GM23338 (cell line): ENCODE measurements around the gene CST3.

ENCODE experiments used
- CREB1 ChIP-seq: fragments of 250-450 bp; sonication (Bioruptor Pico); IDR thresholded peaks from 2 replicates; pipeline ENCODE4 v1.5.0; 2020; ENCODE audit warnings: low read depth, mild to moderate bottlenecking, moderate library complexity
- CTCF ChIP-seq, 2 experiments: fragments of 200-600 bp in 1 of 2; sonication (generic) in 1 of 2; conservative IDR thresholded peaks; 2 replicates each; pipeline versions ENCODE4 v1.5.1 to v1.6.1; 2016 to 2017; ENCODE audit warnings: antibody characterized with exemption in 2 of 2, low read depth in 2 of 2, mild to moderate bottlenecking in 2 of 2, moderate library complexity in 1 of 2
- EZH2 ChIP-seq: fragments of 200-600 bp; sonication (generic); IDR thresholded peaks from one replicate; pipeline ENCODE4 v1.8.0; 2017; ENCODE audit warnings: antibody characterized with exemption, mild to moderate bottlenecking, low read depth; ENCODE audit not compliant: unreplicated experiment
- EZH2phosphoT487 ChIP-seq: fragments of 200-600 bp; sonication (generic); IDR thresholded peaks from one replicate; pipeline ENCODE4 v1.8.1; 2018; ENCODE audit warnings: antibody characterized with exemption; ENCODE audit not compliant: unreplicated experiment
- JUNB ChIP-seq: IDR thresholded peaks from one replicate; pipeline ENCODE4 v1.6.1; 2016; ENCODE audit warnings: antibody characterized with exemption; ENCODE audit not compliant: unreplicated experiment
- POLR2AphosphoS5 ChIP-seq: IDR thresholded peaks from 2 replicates; pipeline ENCODE4 v1.6.1; 2016; ENCODE audit warnings: antibody characterized with exemption, low read depth
- ZNF114 ChIP-seq: fragments of 250-450 bp; sonication (Bioruptor Pico); IDR thresholded peaks from 2 replicates; pipeline ENCODE4 v1.5.0; 2020; ENCODE audit warnings: mild to moderate bottlenecking, moderate library complexity
- ZNF331 ChIP-seq: fragments of 250-450 bp; sonication (Bioruptor Pico); IDR thresholded peaks from 2 replicates; pipeline ENCODE4 v1.5.0; 2020; ENCODE audit warnings: low read depth, mild to moderate bottlenecking, moderate library complexity
- TF ChIP-seq, protein P1 (sequence below): IDR thresholded peaks from 2 replicates; pipeline ENCODE4 v1.6.1; 2016; ENCODE audit warnings: antibody characterized with exemption
- TF ChIP-seq, protein P2 (sequence below): IDR thresholded peaks from one replicate; pipeline ENCODE4 v1.6.1; 2018; ENCODE audit warnings: antibody characterized with exemption; ENCODE audit not compliant: unreplicated experiment

DNA sequence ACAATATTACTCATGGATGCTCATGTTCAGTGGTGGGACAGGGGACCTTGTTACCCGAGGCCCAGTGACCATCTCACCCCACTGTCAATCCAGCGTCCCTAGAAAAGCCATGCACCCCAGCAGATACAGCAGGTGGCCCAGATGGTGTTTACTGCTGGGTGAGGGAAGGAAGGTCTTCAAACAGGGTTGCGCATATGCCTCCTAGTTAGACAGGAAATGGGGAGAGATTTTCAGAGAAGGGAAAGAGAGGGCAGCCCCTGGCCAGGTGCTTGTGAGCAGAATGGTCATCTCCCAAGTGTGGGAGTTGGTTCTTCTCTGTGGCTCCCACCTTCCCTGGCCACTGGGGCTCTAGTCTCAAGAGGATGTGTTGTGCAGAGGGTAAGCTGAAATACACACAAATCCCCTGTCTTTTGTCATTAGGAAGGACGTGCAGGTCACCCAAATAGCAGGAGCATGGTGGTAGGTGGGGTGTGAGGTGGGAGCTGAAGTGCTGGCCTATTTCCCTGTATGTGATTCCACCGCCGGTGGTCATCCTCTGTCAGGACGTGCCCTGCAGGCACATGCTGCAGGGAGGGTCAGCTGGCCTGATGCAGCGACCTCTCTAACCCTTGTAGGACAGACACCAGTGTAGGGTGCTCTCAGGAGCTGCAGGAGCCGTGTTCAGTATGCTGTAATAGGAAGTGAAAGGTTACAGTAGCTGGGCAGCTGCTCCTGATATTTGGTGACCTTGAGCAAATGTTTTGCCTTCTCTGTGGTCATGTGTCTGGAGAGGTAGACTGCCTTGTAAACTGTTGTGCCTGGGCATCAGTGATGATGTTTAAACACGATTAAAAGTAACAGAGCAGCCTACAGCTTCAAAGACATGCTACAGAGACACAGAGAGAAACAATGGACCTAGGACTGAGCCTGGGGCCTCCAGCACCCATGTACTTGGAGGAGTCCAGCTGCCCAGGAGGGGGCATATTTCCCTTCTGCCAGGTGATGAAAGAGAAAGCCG lies 3.2 kb upstream of the CST3 start:
- TF ChIP-seq CTCF (conservative IDR thresholded peaks at IDR 0.05; ENCODE audit: low read depth in 2 of 2) (no peak), CREB1 (CRISPR knock-in tag) (no peak), POLR2AphosphoS5 (no peak), EZH2phosphoT487 (no peak), EZH2 (no peak), ZNF114 (CRISPR knock-in tag) (no peak), JUNB (no peak), ZNF331 (CRISPR knock-in tag) (no peak)
- TF ChIP-seq, protein P1, sequence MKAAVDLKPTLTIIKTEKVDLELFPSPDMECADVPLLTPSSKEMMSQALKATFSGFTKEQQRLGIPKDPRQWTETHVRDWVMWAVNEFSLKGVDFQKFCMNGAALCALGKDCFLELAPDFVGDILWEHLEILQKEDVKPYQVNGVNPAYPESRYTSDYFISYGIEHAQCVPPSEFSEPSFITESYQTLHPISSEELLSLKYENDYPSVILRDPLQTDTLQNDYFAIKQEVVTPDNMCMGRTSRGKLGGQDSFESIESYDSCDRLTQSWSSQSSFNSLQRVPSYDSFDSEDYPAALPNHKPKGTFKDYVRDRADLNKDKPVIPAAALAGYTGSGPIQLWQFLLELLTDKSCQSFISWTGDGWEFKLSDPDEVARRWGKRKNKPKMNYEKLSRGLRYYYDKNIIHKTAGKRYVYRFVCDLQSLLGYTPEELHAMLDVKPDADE = no peak
- TF ChIP-seq, protein P2, sequence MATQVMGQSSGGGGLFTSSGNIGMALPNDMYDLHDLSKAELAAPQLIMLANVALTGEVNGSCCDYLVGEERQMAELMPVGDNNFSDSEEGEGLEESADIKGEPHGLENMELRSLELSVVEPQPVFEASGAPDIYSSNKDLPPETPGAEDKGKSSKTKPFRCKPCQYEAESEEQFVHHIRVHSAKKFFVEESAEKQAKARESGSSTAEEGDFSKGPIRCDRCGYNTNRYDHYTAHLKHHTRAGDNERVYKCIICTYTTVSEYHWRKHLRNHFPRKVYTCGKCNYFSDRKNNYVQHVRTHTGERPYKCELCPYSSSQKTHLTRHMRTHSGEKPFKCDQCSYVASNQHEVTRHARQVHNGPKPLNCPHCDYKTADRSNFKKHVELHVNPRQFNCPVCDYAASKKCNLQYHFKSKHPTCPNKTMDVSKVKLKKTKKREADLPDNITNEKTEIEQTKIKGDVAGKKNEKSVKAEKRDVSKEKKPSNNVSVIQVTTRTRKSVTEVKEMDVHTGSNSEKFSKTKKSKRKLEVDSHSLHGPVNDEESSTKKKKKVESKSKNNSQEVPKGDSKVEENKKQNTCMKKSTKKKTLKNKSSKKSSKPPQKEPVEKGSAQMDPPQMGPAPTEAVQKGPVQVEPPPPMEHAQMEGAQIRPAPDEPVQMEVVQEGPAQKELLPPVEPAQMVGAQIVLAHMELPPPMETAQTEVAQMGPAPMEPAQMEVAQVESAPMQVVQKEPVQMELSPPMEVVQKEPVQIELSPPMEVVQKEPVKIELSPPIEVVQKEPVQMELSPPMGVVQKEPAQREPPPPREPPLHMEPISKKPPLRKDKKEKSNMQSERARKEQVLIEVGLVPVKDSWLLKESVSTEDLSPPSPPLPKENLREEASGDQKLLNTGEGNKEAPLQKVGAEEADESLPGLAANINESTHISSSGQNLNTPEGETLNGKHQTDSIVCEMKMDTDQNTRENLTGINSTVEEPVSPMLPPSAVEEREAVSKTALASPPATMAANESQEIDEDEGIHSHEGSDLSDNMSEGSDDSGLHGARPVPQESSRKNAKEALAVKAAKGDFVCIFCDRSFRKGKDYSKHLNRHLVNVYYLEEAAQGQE = no peak
